ENCODE data around the gene COL4A2. TPM values are rescaled to one million over a fixed set of nuclear protein-coding genes. Genes with fewer than 3 reads are reported as not detected.
A peak's percentile ranks its signal among the peaks of the same experiment; 100 is the strongest.

Gene COL4A2
- total RNA-seq, 1 donor from 2014 or later = 1,556 TPM

DNA sequence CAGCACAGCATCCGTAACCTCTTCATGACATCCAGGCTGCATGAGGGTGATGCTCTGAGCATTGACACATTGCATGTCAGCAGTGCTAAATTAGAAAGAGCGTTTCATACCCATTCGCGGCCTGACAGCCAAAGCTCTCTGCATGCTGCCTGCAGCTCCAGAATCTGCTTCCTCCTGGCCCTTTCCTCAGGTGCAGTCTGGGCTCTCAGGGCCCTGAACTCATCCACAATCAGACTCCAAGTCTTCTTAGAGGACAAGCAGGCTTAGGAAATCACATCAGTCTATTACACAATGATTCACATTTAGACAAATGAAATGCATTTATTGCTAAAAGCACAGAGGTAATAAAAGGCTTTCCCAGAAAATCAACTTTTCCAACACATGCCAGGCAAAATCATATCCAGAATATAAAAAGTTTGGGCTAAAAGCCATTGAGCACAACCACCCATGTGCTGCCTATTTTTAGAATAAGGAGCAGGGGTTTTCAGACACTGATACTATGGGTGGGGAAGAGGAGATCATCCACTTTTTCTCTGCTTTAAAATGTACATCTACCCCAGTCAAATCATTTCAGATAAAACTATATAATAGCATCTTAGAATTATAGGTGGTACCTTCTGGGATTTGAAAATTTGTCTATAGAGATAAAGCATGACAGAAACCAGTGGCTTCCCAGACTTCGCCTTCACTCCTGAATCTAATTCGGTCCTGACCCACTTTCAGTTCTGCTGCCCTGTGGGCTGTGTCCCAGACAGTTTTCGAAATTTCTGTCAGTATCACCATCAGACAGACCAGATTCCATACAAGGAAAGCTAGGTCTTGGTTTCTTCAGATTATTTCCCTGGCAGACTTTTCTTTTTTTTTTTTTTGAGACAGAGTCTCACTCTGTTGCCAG lies 109.3 kb downstream of the COL4A2 start:
- Mint-ChIP-seq H3K27ac (ENCODE audit: unreplicated experiment) (peak overlapping the region; percentile 26), H3K4me1 (ENCODE audit: unreplicated experiment) (peaks cover 81% of the 10 kb centered on the region), H3K36me3 (ENCODE audit: low read depth, unreplicated experiment) (peaks cover 76% of the 10 kb centered on the region), H3K4me3 (ENCODE audit: unreplicated experiment) (no peak overlapping the region), H3K9me3 (ENCODE audit: unreplicated experiment) (no peaks in the 10 kb centered on the region), H3K27me3 (ENCODE audit: unreplicated experiment) (peaks cover 18% of the 10 kb centered on the region)
- DNase-seq (ENCODE audit: low spot score) = no peak
- no peak for TF ChIP-seq CTCF (IDR thresholded peaks at IDR 0.05; ENCODE audit: unreplicated experiment)

DNA sequence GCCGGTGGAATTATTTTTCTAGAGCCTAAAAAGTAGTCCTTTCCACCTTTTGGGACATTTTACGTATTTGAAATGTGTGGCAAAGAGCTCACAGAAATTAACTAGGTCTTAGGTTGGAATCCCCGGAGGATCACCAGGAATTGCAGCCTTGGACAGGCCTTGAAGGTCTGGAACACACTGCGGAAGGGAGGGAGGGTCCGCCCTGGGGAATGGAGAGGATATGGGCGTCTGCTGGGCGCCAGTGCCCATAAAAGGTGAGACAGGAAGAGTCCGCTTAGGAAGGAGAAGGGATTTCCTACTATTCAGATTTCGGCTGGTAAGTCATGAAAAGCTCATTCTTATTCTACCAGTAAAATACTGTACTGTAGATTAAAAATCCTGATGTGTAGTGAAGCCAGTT lies 111.9 kb downstream of the COL4A2 start:
- TF ChIP-seq CTCF (IDR thresholded peaks at IDR 0.05; ENCODE audit: unreplicated experiment) = no peak
- peak overlapping the region; percentile 83 for H3K4me3 Mint-ChIP-seq (ENCODE audit: unreplicated experiment)
- H3K4me1 Mint-ChIP-seq (ENCODE audit: unreplicated experiment) = peaks cover 85% of the 10 kb centered on the region
- peak; percentile 57 for DNase-seq (ENCODE audit: low spot score)
- H3K9me3 Mint-ChIP-seq (ENCODE audit: unreplicated experiment) = no peaks in the 10 kb centered on the region
- H3K27me3 Mint-ChIP-seq (ENCODE audit: unreplicated experiment) = peaks cover 18% of the 10 kb centered on the region
- peak overlapping the region; percentile 94 for H3K27ac Mint-ChIP-seq (ENCODE audit: unreplicated experiment)
- peaks cover 75% of the 10 kb centered on the region for H3K36me3 Mint-ChIP-seq (ENCODE audit: low read depth, unreplicated experiment)

DNA sequence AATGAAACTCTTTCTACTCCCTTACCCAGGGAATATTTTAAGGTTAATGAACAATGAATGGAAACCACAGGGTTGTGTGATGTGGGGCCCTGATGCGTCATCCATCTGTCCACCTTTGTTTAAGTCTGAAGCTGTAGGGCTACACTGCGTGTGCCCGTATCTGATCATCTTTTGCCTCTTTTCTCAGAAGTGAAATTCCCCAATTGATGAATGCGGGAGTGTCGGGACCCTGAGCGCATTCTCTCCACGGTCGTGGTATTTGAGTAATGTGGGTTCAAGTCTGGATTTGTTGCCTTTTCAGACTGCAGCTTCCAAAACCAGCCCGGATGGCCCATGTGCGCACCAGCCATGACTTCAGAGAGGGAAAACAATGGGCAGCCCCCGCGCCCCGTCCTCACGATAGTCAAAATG lies 112.3 kb downstream of the COL4A2 start:
- no peak for TF ChIP-seq CTCF (IDR thresholded peaks at IDR 0.05; ENCODE audit: unreplicated experiment)
- peak overlapping the region; percentile 83 for H3K4me3 Mint-ChIP-seq (ENCODE audit: unreplicated experiment)

DNA sequence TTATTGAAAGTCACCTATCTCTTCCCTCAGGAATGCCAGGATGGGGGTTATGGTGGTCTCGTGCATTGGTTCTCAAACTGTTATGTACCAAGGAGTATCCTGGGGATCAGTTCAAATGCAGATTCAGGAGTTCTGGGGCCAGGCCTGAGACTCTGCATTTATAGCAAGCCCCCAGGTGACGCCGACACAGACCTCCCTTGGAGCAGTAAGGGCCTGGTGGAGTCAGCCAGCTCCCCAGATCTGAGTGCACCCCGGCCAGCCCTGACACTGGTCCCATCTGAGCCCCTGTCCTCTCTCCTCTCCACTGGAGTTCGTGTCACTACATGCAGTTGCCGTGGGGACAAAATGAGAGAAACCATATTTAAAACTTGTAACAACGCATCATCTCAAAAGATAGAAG lies 112.9 kb downstream of the COL4A2 start:
- Mint-ChIP-seq H3K9me3 (ENCODE audit: unreplicated experiment) (no peaks in the 10 kb centered on the region), H3K27ac (ENCODE audit: unreplicated experiment) (peak overlapping the region; percentile 94), H3K27me3 (ENCODE audit: unreplicated experiment) (peaks cover 18% of the 10 kb centered on the region), H3K4me1 (ENCODE audit: unreplicated experiment) (peaks cover 85% of the 10 kb centered on the region), H3K4me3 (ENCODE audit: unreplicated experiment) (peak overlapping the region; percentile 69), H3K36me3 (ENCODE audit: low read depth, unreplicated experiment) (peaks cover 70% of the 10 kb centered on the region)
- no peak for TF ChIP-seq CTCF (IDR thresholded peaks at IDR 0.05; ENCODE audit: unreplicated experiment)
- DNase-seq (ENCODE audit: low spot score) = no peak

More for the DNA sequence above, 112.3 kb downstream of the COL4A2 start:
- H3K36me3 Mint-ChIP-seq (ENCODE audit: low read depth, unreplicated experiment) = peaks cover 73% of the 10 kb centered on the region
- H3K9me3 Mint-ChIP-seq (ENCODE audit: unreplicated experiment) = no peaks in the 10 kb centered on the region
- H3K27me3 Mint-ChIP-seq (ENCODE audit: unreplicated experiment) = peaks cover 18% of the 10 kb centered on the region
- peaks cover 85% of the 10 kb centered on the region for H3K4me1 Mint-ChIP-seq (ENCODE audit: unreplicated experiment)
- DNase-seq (ENCODE audit: low spot score) = no peak
- H3K27ac Mint-ChIP-seq (ENCODE audit: unreplicated experiment) = peak overlapping the region; percentile 94

GRCh38 chr13:110420626-110421025 lies 113.5 kb downstream of the COL4A2 start:
- Mint-ChIP-seq H3K9me3 (ENCODE audit: unreplicated experiment) (no peaks in the 10 kb centered on the region), H3K4me3 (ENCODE audit: unreplicated experiment) (peak overlapping the region; percentile 69), H3K4me1 (ENCODE audit: unreplicated experiment) (peaks cover 90% of the 10 kb centered on the region), H3K27ac (ENCODE audit: unreplicated experiment) (peak overlapping the region; percentile 94), H3K27me3 (ENCODE audit: unreplicated experiment) (peaks cover 18% of the 10 kb centered on the region), H3K36me3 (ENCODE audit: low read depth, unreplicated experiment) (peaks cover 72% of the 10 kb centered on the region)
- no peak for DNase-seq (ENCODE audit: low spot score)
- no peak for TF ChIP-seq CTCF (IDR thresholded peaks at IDR 0.05; ENCODE audit: unreplicated experiment)
